GM15510 (cell line): ENCODE data around the gene LSP1.

Experiments used
- POLR2A ChIP-seq: IDR thresholded peaks from 3 replicates; pipeline ENCODE4 v1.6.1; 2011; ENCODE audit warnings: borderline replicate concordance; ENCODE audit not compliant: insufficient read length; ENCODE audit errors: extremely low read depth

LSP1 gene

DNA sequence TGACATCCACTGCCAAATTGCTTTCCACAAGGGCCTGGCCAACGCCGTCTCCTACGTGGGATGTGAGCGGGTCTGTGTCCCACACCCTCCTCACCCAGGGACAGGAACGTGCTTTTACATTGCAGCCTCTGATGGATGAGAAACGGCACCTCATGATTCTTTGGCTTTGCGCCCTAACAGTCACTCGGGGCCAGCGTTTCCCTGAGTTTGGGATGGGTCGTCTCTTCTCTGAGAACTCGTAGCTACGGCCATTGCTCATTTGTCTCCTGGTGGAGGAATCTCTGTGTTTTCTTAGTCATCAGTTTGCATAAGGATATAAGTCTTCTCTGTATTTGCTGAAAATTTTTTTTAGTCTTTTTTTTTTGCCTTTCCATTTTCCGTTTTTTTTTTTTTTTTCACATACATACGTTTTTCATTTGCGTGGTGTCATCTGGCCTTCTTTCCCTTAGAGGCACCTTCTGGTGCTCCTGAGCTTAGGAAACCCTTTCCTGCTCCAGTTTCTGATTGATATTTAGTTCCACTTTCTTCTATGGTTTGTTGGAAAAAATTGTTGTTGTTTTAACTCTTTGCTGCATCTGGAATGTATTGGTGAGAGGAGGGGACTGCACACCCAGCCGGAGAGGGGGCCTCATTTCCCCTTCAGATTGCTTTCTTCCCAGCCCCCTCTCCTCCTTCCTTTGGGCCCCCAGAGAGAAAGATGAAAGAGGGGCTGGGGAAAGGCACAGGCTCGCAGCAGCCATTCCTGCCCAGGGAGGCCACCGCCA, 78.6 kb downstream of the LSP1 start:
- no peak for TF ChIP-seq POLR2A

DNA sequence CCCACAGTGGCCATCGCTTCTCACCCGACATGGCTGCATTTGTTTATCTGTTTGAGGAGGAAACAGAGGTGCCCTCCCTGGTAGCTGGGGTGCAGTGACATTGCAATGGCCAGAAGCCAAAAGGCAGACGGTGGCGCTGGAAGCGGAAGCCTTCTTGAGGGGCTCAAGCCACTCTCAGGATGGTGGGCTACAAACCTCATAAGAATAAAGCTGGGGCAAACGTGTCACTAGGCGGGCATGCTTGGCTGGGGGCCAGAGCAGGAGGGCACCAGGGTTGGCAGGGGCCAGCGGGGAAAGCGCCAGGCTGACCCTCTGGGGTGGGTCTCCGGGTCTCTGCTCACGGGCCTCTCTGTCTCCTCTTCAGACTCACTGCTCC, 79.2 kb downstream of the LSP1 start:
- TF ChIP-seq POLR2A, result no peak

DNA sequence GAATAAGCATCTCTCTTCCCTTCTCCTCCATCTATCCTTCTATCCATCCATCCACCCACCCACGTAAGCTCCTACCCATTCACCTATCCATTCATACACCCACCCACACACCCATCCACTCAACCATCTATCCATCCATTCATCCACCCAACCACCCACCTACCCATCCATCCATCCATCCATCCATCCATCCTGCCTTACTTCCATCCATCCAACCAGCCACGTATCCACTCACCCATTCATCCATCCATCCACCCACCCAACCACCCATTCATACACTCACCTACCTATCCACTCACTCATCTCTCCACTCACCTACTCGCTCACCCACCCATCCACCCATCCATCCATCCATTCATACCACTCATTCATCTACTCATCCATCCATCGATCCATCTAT, 79.8 kb downstream of the LSP1 start:
- TF ChIP-seq POLR2A, result no peak

DNA sequence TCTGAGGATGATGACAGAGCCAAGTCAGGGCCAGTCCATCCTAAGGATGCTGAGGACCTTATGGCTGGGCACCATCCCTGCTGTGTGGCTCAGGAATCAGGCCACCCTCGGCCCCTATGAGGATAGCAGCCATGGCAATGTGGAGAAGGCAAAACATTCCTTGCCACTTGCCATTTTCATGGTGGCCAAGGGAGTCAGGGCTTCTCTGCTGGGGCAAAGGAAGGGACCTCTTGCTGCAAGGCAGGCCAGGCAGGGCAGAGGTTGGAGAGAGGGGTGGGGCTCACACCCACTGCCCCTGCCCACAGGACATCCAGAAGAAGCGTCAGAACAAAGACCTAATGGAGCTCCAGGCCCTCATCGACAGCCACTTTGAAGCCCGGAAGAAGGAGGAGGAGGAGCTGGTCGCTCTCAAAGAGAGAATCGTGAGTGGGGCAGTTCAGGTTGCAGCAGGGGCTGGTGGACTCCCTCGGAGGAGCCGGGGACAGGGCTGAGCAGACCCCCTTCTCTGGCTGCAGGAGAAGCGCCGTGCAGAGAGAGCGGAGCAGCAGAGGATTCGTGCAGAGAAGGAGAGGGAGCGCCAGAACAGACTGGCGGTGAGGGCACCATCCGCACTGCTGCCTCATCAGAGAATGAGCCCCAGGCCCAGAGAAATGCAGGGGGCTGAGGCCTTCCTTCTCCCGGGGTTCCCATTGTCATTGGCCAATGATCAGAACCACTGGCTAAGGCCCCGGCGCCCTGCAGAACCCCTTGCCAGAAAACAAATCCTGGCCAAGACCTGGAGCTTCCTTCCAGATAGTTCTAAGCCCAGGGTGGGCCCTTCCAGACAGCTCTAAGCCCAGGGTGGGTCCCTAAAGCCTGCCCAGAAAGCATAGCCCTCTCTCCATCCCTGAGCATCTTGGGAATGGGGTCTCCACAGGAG, 80.8 kb downstream of the LSP1 start:
- no peak for TF ChIP-seq POLR2A

DNA sequence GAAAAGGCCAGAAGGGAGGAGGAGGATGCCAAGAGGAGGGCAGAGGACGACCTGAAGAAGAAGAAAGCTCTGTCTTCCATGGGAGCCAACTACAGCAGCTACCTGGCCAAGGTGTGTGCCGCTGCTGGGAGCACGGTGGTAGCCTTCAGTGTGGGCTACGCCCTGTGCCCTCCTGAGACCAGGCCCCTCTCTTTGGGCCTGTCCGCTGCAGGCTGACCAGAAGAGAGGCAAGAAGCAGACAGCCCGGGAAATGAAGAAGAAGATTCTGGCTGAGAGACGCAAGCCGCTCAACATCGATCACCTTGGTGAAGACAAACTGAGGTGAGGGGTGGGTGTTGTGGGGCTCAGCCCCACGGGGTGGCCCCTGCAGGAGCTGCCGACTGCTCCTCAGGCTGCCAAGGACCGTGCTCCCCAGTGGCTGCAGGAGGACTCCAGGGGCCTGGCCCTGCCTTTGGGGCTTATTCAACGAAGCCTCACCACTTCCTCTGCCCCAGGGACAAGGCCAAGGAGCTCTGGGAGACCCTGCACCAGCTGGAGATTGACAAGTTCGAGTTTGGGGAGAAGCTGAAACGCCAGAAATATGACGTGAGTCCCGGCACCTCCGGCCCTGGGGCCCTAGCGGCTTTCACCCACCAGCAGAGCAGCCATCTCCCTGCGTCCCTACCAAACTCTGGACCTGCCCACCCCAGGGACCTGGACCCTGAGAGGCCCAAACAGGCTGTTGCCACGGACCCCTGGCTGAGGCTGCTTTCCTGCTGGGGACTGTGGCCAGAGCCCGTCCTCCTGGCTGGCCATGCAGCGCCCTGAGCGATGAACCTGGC, 81.7 kb downstream of the LSP1 start:
- no peak for TF ChIP-seq POLR2A

DNA sequence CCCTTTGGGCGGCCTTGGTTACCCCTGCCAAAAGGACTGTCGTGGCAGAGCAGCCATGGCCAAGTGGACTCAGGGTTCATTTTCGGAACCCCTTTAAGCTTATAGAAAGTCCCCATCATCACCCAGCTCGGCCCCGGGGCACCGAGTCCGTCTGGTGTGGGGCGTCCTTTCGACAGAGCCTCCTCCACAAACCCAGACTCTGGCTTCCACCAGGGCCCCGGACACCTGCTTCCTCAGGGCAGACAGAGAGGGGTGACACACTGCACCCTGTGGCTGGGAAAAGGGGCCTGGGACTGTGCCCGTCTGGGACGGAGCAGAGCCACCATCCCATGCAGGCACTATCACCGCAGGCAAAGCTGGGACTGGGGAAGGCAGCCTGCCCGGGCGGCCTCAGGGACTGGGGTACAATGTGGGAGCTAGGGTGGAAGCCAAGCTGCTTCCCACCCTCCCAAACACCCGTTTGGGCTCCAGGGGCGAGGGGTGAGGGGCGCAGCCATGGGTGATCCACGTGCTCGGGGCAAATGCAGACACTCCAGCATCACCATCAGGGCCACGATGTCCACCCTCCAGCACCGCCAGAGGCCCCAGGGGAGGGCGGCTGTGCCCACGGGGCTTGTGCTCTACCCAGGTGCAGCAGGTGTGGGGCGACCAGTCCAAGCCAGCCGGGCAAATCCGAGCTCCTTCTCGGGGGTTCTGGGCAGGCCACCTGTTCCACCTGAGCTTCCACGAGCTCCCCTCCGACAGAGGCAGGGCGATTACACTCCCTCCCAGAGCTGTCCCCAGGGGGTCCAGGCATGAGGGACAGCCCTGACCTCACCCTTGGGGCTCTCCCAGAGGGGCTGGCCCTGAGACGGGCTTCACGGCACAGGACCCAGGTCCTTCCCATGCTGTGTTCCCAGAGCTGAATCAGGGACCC, 82.5 kb downstream of the LSP1 start:
- TF ChIP-seq POLR2A, result no peak

DNA sequence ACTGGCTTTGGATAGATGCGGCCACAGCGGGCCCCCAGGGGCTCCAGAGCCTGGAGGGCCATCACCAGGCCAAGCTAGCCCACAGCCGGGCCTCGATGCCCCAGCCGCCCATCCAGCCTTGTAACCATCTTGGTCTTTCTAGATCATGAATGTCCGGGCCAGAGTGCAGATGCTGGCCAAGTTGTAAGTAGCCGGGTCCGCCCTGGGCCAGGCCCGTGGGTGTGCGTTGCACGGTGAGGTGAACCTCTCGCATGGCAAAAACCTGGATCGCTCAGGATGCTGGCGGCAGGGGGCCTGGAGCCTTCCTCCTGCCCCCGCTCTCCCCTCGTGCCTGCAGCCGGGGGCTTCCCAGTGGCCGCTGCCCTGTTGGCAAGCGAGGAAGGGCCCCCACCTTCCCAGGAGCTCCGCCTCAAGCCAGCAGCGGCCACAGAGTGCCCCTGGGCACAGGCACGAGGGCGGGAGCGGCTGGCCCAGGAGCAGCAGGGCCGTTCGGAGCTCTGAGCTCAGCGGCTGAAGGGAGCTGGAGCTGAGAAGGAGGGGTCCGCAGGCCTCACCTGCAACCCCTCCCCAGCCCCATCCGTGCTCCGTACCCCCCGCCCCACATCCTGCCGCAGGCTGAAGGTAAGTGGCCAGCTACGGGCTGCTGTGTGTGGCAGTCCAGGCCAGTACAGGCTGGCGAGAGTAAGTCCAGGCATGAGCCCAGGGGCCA, 83.3 kb downstream of the LSP1 start:
- TF ChIP-seq POLR2A, result no peak

DNA sequence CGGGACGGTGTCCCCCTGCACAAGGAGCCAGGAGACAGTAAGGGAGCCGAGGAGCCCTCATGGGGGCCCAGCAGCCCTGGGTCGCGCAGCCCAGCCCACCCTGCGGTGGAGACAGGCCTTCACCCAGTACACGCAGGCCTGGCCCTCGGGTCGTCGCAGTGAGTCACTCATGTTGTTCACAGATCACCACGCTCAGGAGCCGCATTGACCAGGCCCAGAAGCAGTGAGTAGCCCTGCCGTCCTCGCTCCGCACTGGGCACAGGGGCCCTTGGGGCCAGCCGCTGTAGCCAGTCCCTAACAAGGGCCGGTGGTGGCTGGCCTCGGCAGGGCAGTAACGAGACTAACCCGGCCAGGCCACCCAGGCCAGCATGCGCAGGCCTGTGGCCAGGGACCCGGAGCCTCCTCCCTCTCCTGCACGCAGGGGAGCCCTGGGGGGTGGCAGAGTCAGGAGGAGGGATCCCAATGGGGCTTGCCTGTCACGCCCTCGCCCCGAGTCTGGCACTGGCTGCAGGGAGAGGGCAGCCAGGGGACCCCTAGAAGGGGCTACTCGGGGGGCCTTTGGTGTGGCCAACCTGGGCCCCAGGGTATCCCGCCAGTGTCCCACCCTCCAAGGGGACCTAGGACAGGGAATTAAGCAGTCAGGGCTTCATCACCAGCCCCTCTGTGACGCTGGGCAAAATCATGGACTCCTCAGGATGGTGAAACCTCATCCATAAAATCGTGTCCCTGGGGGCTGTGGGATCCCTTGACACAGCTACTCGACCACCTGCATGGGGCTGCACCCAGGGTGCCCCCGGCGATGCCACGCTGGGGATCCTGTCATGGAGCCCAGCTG, 84.1 kb downstream of the LSP1 start:
- TF ChIP-seq POLR2A, result no peak

DNA sequence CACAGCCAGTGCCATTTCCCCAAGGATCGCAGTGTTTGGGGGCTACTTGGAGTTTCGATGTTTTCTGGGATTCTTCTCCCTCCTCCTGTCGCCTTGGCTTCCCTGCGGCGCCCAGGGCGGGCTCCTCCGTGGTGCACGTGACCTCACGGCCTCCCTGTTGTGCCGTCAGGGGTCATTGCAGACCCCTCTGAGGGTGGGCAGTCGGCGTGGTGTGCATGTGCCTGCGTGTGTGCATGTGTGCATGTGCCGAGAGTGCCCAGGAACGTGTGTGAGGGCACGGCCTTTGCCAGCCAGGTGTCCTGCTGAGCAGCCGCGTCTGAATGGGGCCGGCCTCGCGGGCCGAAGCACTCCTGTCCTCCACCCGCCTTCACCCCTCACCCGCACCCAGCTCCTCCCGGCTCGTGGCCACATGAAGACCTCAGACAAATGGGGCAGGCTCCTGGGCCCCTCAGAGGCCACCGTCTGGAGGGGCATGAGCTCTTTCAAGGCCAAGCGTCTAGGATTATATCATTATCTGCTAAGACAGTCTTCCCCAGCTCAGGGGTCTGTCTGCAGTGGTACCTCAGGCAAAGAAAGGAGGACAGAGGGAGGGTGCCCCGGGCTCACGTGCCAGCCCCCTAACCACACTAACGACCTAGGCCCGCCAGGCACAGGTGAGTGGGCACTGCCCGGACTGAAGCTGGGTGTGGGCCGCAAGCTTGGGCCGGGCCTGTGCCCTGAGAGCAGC, 84.9 kb downstream of the LSP1 start:
- no peak for TF ChIP-seq POLR2A

DNA sequence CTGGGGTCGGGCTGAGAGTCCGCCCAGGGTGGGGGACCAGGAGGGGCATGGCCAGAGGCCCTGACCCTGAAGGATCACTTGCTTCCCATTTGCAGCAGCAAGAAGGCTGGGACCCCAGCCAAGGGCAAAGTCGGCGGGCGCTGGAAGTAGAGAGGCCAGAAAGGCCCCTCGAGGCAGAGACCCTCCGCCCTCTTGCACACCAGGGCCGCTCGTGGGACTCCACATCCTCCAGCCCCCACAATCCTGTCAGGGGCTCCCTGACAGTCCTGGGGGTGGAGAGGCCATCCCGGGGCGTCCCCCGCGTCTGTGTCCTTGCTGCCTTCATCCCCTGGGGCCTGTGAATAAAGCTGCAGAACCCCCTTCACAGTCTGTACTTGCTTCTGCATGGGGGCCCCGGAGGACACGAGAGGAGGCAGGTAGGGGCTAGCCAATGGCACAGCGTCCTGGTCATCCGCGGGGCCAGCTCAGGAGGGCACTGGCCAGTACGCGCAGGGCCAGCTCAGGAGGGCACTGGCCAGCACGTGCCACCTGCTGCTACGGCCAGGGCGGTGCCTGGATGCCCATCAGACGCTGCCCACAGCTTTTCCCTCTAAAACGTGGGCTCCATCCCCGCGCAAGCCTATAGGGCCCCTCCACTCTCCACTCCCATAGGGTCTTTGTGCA, 85.6 kb downstream of the LSP1 start:
- no peak for TF ChIP-seq POLR2A

DNA sequence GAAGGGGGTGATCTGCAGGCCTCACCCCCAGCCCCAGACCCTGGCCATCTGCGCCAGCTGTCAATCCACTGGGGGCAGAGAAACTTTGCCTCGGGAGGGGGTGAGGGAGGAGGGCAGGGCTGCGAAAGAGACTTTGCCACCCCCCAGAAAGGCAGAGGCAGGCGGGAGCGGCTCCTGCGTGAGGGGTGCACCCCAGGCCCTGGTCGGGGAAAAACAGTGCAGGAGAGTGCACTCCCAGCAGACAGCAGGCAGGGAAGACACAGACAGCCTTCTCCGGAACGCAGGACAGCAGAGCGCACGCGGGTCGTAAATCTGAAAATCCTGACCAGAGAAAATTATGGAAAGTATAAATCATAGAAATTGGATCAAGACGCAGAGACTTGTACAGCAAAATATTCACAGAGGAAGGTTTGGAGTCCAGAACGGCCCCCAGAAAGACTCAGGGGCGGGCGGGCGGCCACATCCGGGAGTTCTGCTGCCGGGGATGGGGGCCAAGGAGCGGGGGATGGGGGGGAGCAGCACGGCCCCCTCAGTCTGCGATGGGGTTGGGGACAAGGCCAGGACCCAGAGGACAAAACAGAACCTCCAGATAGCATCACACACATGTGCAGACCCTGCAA, 86.2 kb downstream of the LSP1 start:
- no peak for TF ChIP-seq POLR2A
